Activated naive CD8-positive, alpha-beta T cell (primary cell): ENCODE results near the gene OSBPL6.

ENCODE experiments used
- H3K27ac Mint-ChIP-seq: one replicate; pipeline ENCODE4 v1.8.0; 2021; ENCODE audit warnings: mixed read lengths
- H3K27me3 Mint-ChIP-seq: one replicate; pipeline ENCODE4 v1.8.0; 2021; ENCODE audit warnings: mixed read lengths
- H3K36me3 Mint-ChIP-seq: one replicate; pipeline ENCODE4 v1.8.0; 2021; ENCODE audit warnings: mixed read lengths
- H3K4me1 Mint-ChIP-seq: one replicate; pipeline ENCODE4 v1.8.0; 2021; ENCODE audit warnings: low read depth, mixed read lengths
- H3K4me3 Mint-ChIP-seq: one replicate; pipeline ENCODE4 v1.8.0; 2021; ENCODE audit warnings: mild to moderate bottlenecking, mixed read lengths
- H3K9me3 Mint-ChIP-seq: one replicate; pipeline ENCODE4 v1.8.0; 2021; ENCODE audit warnings: low read depth, mixed read lengths

The OSBPL6 gene

DNA sequence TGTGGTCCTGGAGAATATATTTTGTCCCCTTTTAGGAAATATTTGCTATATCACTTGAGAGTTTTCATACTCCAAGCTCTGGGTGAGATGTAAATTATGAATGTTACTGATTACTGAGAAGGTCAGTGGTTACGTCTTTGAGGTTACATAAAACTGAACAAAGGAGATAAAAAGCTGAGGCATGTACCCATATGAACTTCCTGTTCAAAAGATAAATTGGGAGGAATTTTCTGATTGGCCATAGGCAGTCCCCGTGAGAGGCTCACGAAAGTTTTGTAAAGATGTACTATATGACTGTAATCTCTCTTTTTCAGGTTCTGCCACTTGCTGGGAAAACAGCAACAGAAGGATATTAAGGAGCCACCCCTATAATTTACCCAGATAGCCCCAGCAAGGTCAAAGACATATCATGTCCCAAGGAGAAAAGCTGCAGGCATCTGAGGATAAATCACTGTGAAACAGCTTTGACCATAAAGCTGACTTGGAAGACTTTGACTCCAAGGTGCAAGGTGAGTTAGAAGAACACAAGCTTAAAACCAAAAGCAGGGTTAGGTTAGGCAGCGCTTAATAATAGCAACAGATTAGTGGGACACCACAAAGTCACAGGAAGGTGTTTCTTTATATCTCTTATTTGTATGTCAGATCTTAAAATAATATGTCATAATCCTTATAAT, 90.4 kb downstream of the OSBPL6 start:
- no peaks in the 10 kb centered on the region for H3K36me3 Mint-ChIP-seq
- no peak overlapping the region for H3K27ac Mint-ChIP-seq
- no peaks in the 10 kb centered on the region for H3K9me3 Mint-ChIP-seq
- no peaks in the 10 kb centered on the region for H3K4me1 Mint-ChIP-seq
- H3K4me3 Mint-ChIP-seq = no peak overlapping the region
- peaks cover 4% of the 10 kb centered on the region for H3K27me3 Mint-ChIP-seq

DNA sequence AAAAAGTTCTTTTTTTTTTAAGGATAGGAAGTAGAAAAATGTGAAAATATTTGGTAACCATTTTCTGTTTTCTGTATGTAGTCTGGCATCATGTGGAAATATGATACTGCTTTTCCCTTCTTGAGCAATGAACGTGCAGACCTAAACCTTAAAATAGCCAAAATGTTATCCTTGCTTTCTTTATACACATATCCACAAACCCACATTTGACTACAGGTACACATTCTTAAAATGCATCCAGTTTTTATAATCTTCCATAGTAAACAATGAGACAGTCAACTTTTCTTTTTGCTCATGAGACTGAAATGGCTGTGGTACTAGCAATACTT, 90.9 kb downstream of the OSBPL6 start:
- Mint-ChIP-seq H3K4me1 (no peaks in the 10 kb centered on the region), H3K36me3 (no peaks in the 10 kb centered on the region), H3K27ac (no peak overlapping the region), H3K27me3 (peaks cover 4% of the 10 kb centered on the region), H3K4me3 (no peak overlapping the region), H3K9me3 (no peaks in the 10 kb centered on the region)

GRCh38 chr2:178286636-178287035, 92.3 kb downstream of the OSBPL6 start:
- Mint-ChIP-seq H3K27ac (no peak overlapping the region), H3K9me3 (no peaks in the 10 kb centered on the region), H3K36me3 (no peaks in the 10 kb centered on the region), H3K4me3 (no peak overlapping the region), H3K4me1 (no peaks in the 10 kb centered on the region), H3K27me3 (peaks cover 2% of the 10 kb centered on the region)

GRCh38 chr2:178287652-178288344, 93.5 kb downstream of the OSBPL6 start:
- Mint-ChIP-seq H3K4me1 (no peaks in the 10 kb centered on the region), H3K36me3 (no peaks in the 10 kb centered on the region), H3K9me3 (no peaks in the 10 kb centered on the region), H3K27ac (no peak overlapping the region), H3K4me3 (no peak overlapping the region), H3K27me3 (peaks cover 6% of the 10 kb centered on the region)

DNA sequence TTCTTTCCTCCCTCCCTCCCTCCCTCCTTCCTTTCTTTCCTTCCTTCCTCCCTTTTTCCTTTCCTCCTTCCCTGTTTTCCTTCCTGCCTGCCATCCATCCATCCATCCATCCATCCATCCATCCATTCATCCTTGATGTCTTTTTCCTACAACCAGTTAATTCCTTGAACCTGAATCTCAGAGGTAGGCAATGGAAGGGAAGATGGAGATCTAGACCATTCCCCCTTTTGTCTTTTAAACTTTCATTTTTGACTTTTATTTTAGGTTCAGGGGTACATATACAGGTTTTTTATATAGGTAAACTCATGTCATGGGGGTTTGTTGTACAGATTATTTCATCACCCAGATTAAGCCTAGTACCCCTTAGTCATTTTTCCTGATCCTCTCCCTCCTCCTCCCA, 97.4 kb downstream of the OSBPL6 start:
- H3K27ac Mint-ChIP-seq = no peak overlapping the region
- H3K4me1 Mint-ChIP-seq = no peaks in the 10 kb centered on the region
- no peak overlapping the region for H3K4me3 Mint-ChIP-seq
- peaks cover 14% of the 10 kb centered on the region for H3K27me3 Mint-ChIP-seq
- no peaks in the 10 kb centered on the region for H3K9me3 Mint-ChIP-seq
- no peaks in the 10 kb centered on the region for H3K36me3 Mint-ChIP-seq

- Mint-ChIP-seq H3K27me3 (peaks cover 14% of the 10 kb centered on the region), H3K4me1 (no peaks in the 10 kb centered on the region), H3K4me3 (no peak overlapping the region), H3K27ac (no peak overlapping the region), H3K9me3 (no peaks in the 10 kb centered on the region), H3K36me3 (no peaks in the 10 kb centered on the region)
These were observed 98.3 kb downstream of the OSBPL6 start for GRCh38 chr2:178292586-178292985.

- H3K27me3 Mint-ChIP-seq = peaks cover 18% of the 10 kb centered on the region
- H3K36me3 Mint-ChIP-seq = no peaks in the 10 kb centered on the region
- H3K4me1 Mint-ChIP-seq = no peaks in the 10 kb centered on the region
- H3K9me3 Mint-ChIP-seq = no peaks in the 10 kb centered on the region
- H3K27ac Mint-ChIP-seq = no peak overlapping the region
- no peak overlapping the region for H3K4me3 Mint-ChIP-seq
These were observed 100.8 kb downstream of the OSBPL6 start for GRCh38 chr2:178295115-178295514.

- Mint-ChIP-seq H3K9me3 (no peaks in the 10 kb centered on the region), H3K27me3 (peaks cover 18% of the 10 kb centered on the region), H3K4me3 (no peak overlapping the region), H3K4me1 (no peaks in the 10 kb centered on the region), H3K27ac (no peak overlapping the region), H3K36me3 (no peaks in the 10 kb centered on the region)
These were observed 101.6 kb downstream of the OSBPL6 start for GRCh38 chr2:178295906-178296305.

DNA sequence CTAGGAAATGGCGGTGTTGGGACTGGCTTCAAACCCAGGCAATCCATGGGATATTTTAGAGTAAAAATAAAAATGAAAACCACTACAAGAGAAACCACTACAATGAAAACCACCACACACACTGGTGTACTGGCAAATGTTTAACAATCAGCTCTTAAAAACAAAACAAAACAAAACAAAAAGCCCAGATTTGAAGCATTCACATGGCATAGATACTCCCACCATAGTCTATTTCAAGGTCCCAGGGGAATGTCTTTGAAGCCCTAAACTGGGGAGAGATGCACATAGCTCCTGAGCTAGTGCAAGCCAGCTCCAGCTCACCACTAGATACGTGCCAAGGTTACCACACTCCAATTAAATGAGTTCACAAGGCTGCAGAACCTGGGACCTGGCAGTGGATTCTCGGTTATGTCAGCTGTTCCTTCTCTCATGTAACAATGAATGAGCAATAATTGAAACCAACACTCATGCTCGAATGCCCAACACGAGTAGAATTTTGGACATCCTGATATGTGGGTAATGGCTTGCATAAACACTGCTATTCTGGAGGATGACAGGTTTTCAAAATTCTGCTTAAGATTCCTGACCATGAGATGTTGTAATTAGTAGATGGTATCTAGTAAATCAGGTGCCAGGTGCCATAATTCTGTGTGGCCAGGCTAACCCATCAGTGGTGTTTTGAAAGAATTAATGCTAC, 102.2 kb downstream of the OSBPL6 start:
- no peak overlapping the region for H3K27ac Mint-ChIP-seq

GRCh38 chr2:178297091-178297411, 102.7 kb downstream of the OSBPL6 start:
- Mint-ChIP-seq H3K36me3 (no peaks in the 10 kb centered on the region), H3K9me3 (no peaks in the 10 kb centered on the region), H3K4me1 (no peaks in the 10 kb centered on the region)

More for the DNA sequence above, 102.2 kb downstream of the OSBPL6 start:
- Mint-ChIP-seq H3K36me3 (no peaks in the 10 kb centered on the region), H3K27me3 (peaks cover 16% of the 10 kb centered on the region), H3K4me1 (no peaks in the 10 kb centered on the region), H3K4me3 (no peak overlapping the region), H3K9me3 (no peaks in the 10 kb centered on the region)

DNA sequence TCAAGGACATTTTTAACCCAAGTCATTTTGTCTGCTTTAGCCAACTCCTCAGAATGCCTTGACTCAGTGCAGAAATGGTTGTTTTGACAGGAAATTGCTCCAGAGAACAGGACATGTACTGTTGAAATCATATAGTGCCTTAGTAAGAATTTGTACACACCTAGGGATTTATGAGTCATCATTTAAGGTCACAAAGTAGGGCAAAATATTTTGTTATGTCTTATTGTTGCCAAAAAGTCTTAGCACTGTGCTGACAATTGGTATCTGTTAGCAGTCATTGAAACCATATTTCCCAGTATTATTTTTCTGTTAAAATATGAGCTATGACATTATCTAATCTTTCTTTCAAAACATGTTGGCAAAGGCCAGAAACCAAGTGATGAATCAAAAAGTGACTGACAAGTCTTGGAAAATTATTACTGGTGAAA, 104.5 kb downstream of the OSBPL6 start:
- Mint-ChIP-seq H3K9me3 (no peaks in the 10 kb centered on the region), H3K27me3 (peaks cover 12% of the 10 kb centered on the region), H3K4me1 (no peaks in the 10 kb centered on the region), H3K4me3 (no peak overlapping the region), H3K36me3 (no peaks in the 10 kb centered on the region), H3K27ac (no peak overlapping the region)

More at GRCh38 chr2:178297091-178297411, 102.7 kb downstream of the OSBPL6 start:
- Mint-ChIP-seq H3K27ac (no peak overlapping the region), H3K27me3 (peaks cover 16% of the 10 kb centered on the region), H3K4me3 (no peak overlapping the region)

DNA sequence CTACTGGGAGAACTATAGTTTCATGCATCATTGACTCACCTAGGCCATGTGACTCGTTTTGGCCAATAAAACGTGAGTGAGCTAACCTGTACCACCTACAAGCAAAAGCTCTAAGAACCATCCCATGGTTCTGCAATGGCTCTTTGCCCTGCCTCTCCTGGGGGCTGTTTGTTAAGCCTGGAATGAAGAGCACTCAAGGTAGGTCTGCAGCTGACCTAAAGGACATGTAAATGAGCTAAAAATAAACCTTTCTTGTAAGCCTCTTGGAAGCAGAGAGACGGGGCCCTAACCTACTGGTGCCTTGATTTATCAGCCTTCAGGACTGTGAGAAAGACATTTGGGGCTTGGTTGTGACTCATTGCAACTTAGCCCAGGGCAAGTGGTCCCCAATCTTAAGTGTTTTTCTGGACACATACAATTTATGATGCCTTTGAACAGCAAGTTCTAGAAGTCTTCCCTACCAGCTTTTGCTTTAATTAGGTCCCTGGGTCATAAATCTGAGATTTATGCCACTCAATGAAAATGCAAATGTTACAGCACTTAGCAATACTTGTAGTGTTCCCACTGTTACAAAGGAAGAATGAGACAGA, 107.4 kb downstream of the OSBPL6 start:
- H3K27ac Mint-ChIP-seq = no peak overlapping the region
- H3K9me3 Mint-ChIP-seq = no peaks in the 10 kb centered on the region
- no peak overlapping the region for H3K4me3 Mint-ChIP-seq

DNA sequence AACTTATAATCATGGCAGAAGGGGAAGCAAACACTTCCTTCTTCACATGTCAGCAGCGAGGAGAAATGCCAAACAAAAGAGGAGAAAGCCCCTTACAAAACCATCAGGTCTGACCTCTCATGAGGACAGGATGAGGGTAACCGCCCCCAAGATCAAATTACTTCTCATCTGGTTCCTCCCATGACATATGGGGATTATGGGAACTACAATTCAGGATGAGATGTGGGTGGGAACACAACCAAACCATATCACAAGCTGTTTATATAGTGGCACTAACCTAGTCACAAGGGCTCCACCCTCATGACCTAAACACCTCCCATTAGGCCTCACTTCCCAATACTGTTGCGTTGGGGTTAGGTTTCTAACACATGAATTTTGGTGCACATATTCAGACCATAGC, 110.0 kb downstream of the OSBPL6 start:
- Mint-ChIP-seq H3K27me3 (peaks cover 4% of the 10 kb centered on the region), H3K4me3 (no peak overlapping the region), H3K9me3 (no peaks in the 10 kb centered on the region), H3K27ac (no peak overlapping the region), H3K36me3 (no peaks in the 10 kb centered on the region), H3K4me1 (no peaks in the 10 kb centered on the region)

More for the DNA sequence above, 107.4 kb downstream of the OSBPL6 start:
- H3K36me3 Mint-ChIP-seq = no peaks in the 10 kb centered on the region
- no peaks in the 10 kb centered on the region for H3K4me1 Mint-ChIP-seq
- H3K27me3 Mint-ChIP-seq = peaks cover 3% of the 10 kb centered on the region

DNA sequence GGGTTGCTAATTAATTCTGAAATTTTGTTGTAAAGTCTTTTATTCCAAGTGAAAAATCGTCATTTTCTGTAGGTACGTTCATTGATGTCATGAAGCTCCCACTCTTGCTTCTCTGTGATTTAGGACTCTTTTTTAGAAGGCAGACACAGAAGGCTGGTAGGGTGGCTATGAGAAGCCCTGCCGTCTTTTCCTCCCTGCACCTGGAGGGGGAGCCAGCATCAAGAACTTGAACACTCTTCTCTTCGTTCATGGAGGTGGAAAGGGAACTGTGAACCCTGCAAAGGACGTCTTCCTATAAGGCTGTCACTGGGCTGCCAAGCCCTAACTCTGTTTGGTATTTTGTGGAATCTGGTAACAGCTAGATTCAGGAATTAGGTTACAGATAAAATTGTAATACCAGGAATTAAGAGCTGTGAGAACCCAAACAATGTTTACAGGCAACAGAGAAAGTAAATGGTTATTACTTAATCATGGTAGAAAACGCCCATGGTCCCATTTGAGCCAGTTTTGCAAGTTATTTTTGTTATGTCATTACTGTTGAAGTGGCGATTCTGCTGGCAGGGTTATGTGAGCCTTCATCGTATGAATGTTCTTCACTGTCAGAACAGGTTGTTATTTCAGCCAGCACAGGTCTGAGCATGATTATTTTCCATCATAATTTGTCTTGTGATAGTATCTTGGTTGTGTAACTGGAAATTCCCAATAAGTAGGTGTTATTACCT, 112.2 kb downstream of the OSBPL6 start:
- Mint-ChIP-seq H3K36me3 (no peaks in the 10 kb centered on the region), H3K27me3 (peaks cover 14% of the 10 kb centered on the region), H3K4me3 (no peak overlapping the region), H3K9me3 (no peaks in the 10 kb centered on the region), H3K27ac (no peak overlapping the region), H3K4me1 (no peaks in the 10 kb centered on the region)

DNA sequence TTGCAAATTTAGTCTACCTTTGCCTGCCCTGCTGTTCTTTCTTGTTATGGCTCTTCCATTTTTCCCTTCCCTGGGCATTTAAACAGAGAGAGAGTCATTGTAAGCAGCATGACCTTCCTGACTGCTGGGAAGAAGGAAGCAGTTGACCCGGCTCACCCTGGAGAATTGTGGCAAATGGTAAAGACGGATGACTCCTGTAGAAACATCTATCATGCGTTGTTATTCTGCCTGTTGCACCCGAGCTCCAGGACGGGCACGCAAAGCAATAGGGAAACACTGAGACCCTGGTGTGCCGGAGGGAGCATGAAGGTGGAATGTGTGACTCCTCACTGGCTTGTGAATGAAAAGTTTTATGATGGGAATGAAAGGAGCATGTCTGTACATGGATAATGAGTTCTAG, 113.3 kb downstream of the OSBPL6 start:
- peaks cover 16% of the 10 kb centered on the region for H3K27me3 Mint-ChIP-seq
- no peaks in the 10 kb centered on the region for H3K4me1 Mint-ChIP-seq
- H3K36me3 Mint-ChIP-seq = no peaks in the 10 kb centered on the region
- H3K9me3 Mint-ChIP-seq = no peaks in the 10 kb centered on the region
- no peak overlapping the region for H3K4me3 Mint-ChIP-seq
- no peak overlapping the region for H3K27ac Mint-ChIP-seq
